ENCODE measurements around the gene SUSD2.
A peak's percentile ranks its signal among the peaks of the same experiment; 100 is the strongest.

SUSD2 gene

DNA sequence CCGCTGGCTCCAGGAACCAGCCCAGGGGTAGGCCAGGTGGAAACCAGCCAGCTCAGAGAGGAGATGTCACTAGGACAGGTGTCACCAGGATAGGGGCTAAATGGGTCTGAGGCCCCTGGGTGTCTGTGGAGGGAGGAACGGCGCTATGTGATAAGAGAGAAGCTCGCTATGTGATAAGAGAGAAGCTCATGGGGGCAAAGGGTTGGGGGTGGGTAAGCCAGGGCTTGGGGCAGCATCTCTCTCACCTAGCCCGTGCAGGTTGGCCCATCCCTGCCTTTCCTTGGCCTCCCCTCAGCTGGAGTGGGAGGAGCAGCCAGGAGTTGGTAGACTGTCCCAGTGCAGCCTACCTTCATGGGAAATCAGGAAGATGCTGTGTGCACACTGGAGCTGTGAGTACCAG is 26.5 kb upstream of the SUSD2 start:
- no peak for DNase-seq

GRCh38 chr22:24155627-24156140 is 25.6 kb upstream of the SUSD2 start:
- peak; percentile 84 for DNase-seq

DNA sequence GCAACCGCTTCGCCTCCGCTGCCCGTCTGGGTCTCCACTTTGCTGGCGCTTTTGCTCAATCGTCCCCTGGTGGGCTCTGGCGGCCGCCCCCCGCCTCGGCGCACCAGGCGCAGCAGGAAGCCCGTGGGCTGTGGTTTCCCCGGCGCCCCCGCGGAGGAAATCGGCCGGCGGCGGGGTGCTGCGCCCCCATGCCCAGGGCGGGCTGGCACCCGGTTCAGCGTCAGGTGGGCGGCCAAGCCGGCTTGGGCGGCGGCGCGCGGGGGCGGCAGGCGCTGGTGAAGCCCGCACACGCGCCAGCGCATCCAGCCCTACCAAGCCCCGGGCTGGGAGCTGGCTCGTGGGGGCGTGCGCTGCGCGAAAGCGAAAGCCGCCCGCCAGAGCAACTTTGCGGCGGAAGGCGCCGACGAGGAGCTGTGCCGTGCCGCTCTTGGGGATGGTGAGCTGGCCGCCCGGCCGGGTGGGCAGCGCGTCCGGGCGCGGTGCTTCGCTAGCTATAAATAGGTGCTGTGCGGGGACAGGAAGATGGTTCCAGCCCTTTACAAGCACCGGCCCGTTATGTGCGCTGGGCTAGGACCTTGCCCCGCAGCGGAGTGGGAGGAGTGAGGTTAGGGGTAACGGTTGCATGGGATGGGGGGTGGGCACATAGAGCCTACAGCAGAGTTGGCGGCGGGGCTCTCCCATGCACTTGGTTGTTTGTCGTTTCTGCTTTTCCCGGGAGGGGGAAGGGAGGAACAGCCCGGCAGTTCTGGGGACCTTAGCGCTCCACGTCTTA is 25.0 kb upstream of the SUSD2 start:
- no peak for DNase-seq

- DNase-seq: peak; percentile 89
These were observed 24.1 kb upstream of the SUSD2 start for GRCh38 chr22:24156913-24157821.

GRCh38 chr22:24157822-24158135 is 23.5 kb upstream of the SUSD2 start:
- DNase-seq: no peak

DNA sequence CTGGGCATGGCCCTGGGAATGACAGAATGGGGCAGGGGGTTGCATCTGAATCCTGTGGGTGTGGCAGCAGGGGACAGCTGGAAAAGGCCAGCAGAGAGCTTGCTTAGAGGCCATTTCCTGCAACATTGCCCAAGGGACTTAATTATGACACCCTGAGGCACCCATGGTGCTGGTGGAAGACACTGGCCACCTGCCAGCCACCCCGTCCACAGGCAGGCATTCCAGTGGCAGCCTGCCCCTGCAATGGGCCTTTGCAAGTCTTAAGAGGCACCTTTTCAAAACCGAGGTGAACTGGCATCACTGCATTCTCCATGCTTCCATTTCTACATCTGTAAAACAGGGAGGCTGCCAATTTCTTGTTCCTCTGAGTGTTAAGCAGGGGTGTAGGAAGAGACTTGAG is 21.6 kb upstream of the SUSD2 start:
- no peak for DNase-seq

DNA sequence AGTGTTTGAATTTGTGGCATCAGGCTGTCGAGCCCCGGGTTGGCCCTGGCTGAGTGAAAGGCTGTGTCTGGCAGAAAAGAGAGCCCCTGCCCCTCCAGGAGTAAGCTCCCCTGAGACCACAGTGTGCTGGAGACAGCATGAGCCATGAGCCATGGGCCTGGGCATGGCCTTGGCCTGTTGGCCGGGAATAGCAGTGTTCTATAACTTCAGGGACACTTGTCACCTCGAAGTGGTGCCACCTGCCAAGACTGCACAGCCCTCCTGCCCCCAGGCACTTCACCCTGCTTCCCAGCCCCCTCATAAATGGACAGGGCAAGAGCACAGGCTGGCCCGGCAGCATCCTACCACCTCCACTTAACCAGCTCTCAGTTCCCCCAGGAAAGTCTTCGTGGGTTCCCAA is 20.7 kb upstream of the SUSD2 start:
- DNase-seq: no peak

DNA sequence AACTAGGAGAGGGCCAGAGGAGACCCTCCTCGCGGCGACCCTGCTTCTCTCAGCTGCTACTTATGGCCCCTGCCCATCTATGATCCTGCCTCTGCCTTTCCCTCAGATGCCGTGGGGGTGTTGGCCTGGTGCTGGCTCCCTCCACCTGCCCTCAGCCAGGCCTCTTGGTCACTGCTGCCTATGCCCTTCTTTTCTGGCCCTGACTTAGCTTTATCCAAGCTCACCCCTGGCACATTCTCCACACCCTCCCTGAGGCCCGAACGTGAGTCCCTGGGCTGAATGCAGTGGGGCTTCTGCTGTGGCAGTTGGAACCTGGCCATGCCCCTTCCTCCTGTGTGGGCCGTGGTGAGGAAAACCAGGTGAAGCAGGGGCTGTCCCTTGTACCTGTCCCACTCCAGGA is 19.8 kb upstream of the SUSD2 start:
- DNase-seq: no peak

DNA sequence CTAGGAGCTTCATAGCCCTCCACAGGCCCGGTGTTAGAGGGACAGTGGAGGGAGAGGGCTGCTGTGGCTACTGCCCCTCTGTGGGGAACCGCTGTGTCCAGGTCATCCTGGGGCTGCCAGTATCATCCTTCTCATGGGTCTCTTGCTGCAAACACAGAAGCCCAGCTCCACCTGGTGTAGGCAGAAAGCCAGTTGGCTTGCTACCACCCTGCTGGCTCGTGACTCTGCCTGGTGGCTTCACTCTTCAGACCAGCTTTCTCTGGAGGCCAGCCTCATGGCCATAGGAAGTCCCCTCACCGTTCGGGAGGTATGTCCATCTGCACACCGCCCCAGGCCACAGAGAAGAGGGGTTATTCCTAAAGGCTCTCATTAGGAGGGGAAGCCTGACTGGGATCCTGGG is 19.4 kb upstream of the SUSD2 start:
- DNase-seq: no peak

GRCh38 chr22:24162436-24162835 is 18.9 kb upstream of the SUSD2 start:
- DNase-seq: no peak

- no peak for DNase-seq
These were observed 17.0 kb upstream of the SUSD2 start for GRCh38 chr22:24164243-24164642.

GRCh38 chr22:24164940-24165339 is 16.3 kb upstream of the SUSD2 start:
- no peak for DNase-seq

DNA sequence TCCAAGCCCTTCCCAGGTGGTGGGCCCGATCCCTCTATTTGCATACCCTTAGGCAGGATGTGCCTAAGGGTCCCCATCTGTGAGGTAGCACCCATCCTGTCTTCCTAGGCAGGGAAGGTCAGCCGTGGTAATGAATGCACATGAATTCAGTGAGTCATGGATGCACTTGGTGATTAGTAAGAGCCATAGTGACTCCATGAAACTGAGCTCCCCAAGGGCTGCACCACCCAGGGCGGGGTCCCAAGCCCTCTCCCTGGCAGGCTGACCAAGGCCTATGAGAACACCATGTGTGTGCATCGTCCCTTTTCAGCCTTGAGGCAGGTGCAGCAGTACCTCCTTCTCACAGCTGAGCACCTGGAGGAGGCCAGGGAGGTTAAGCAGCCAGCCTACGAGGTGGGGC is 15.6 kb upstream of the SUSD2 start:
- DNase-seq: no peak

DNA sequence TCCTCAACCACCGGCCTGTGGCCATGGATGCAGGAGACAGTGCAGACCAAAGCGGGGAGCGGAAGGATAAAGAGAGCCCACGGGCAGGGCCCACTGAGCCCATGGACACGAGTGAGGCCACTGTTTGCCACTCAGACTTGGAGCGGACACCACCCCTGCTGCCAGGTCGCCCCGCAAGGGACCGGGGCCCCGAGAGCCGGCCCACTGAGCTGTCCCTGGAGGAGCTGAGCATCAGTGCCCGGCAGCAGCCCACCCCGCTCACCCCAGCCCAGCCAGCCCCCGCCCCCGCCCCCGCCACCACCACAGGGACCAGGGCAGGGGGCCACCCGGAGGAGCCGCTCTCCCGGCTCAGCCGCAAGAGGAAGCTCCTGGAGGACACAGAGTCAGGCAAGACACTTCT is 14.5 kb upstream of the SUSD2 start:
- DNase-seq: no peak

- DNase-seq: no peak
These were observed 11.7 kb upstream of the SUSD2 start for GRCh38 chr22:24169439-24170058.

DNA sequence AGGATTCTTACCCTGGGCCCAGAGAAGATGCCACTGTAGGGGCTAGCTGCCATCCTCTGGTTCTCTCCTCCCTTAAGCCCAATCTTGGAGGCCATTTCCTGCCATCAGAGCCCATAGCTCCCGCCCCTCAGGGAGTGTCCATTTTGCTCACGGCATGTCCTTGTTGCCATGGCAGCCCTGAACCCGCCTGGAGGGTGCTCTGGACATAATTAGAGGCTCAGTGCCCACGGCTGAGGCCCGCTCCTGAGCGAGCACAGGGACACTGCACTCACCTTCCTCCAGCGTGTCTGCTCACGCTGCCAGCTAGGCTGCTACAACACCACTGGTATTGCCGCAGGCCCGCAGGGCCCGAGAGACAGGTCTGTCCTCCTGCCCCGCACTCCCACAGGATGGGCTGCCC is 11.1 kb upstream of the SUSD2 start:
- no peak for DNase-seq

DNA sequence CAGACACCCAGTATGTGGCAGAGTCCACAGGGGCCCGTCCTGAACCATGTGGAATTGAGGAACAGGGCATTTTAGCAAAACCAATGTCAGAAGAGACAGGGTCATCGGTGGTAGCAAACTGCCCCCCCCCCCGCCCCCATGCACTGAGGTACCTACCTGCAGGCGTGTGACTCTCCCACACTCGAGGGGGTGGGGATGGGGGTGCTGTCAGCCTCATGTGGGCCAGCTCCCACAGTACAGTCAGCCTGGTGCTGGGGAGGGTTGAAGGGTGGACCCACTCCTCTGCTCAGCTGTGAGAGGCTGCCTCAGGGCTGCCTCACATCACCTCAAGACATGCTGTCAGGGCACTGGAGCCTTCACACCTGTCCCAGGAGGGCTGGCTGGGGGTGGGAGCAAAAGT is 10.7 kb upstream of the SUSD2 start:
- DNase-seq: no peak

GRCh38 chr22:24171822-24172221 is 9.5 kb upstream of the SUSD2 start:
- no peak for DNase-seq

DNA sequence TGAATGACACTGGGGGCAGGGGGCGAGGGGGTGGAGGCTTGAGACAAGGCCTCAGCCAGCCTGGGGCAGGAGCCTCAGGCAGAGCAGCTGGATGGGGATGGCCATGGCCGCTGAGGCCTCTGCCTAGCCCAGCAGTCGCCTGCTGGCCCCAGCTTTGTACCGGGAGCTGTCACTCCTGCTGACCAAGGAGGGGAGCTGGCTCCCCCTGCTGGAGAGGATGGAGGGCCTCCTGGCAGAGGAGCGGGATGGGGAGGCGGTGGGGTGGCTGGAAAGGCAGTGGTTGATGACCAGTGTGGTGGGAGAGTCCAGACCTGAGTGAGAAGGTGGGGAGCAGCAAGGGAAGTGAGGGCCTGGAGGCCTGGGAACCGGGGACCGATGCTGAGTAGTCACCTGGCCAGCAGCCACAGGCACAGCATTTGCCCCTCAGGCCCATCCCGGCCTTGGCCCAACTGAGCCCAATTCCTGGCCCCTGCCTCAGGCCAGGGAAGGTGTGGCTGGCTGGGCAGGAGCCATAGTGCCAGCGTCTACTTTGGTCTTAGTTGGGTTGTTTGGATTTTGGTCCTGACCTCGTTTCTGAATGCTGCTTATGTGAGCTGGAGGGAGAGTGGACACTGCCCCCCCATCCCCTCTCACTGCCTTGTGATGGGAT is 6.0 kb upstream of the SUSD2 start:
- peak; percentile 84 for DNase-seq

- no peak for DNase-seq
These were observed 5.2 kb upstream of the SUSD2 start for GRCh38 chr22:24176040-24176439.

GRCh38 chr22:24176630-24177029 is 4.7 kb upstream of the SUSD2 start:
- no peak for DNase-seq

GRCh38 chr22:24177045-24177444 is 4.2 kb upstream of the SUSD2 start:
- no peak for DNase-seq

DNA sequence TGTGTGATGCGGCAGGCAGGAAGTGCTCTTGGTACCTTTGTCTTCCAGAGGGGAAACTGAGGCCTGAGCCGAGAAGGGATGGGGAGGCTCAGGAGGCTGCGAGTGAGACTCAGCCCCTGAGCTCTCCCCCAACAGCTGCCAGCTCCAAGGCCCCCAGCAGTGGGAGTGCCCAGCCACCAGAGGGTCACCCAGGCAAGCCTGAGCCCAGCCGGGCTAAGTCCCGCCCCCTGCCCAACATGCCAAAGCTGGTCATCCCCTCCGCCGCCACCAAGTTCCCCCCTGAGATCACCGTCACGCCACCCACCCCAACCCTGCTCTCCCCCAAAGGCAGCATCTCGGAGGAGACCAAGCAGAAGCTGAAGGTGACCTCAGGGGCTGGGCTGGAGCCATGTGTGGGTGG is 3.8 kb upstream of the SUSD2 start:
- DNase-seq: no peak

All from activated CD8-positive, alpha-beta memory T cell treated with anti-CD3 and anti-CD28 coated beads for 24 hours (primary cell).